GM21576 (cell line): ENCODE measurements around the gene F2RL1.
"Not testable (repeated sequence)": the region's sequence is repeated elsewhere in the genome, so short reads cannot be mapped to it uniquely, and the experiment has no call there.

Experiments
- ATAC-seq: cut with Tn5 transposase; IDR thresholded peaks from one replicate; pipeline ENCODE4 v1.9.1; 2021; ENCODE audit warnings: mild to moderate bottlenecking, moderate library complexity; ENCODE audit not compliant: unreplicated experiment

The F2RL1 gene, protein sequence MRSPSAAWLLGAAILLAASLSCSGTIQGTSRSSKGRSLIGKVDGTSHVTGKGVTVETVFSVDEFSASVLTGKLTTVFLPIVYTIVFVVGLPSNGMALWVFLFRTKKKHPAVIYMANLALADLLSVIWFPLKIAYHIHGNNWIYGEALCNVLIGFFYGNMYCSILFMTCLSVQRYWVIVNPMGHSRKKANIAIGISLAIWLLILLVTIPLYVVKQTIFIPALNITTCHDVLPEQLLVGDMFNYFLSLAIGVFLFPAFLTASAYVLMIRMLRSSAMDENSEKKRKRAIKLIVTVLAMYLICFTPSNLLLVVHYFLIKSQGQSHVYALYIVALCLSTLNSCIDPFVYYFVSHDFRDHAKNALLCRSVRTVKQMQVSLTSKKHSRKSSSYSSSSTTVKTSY

DNA sequence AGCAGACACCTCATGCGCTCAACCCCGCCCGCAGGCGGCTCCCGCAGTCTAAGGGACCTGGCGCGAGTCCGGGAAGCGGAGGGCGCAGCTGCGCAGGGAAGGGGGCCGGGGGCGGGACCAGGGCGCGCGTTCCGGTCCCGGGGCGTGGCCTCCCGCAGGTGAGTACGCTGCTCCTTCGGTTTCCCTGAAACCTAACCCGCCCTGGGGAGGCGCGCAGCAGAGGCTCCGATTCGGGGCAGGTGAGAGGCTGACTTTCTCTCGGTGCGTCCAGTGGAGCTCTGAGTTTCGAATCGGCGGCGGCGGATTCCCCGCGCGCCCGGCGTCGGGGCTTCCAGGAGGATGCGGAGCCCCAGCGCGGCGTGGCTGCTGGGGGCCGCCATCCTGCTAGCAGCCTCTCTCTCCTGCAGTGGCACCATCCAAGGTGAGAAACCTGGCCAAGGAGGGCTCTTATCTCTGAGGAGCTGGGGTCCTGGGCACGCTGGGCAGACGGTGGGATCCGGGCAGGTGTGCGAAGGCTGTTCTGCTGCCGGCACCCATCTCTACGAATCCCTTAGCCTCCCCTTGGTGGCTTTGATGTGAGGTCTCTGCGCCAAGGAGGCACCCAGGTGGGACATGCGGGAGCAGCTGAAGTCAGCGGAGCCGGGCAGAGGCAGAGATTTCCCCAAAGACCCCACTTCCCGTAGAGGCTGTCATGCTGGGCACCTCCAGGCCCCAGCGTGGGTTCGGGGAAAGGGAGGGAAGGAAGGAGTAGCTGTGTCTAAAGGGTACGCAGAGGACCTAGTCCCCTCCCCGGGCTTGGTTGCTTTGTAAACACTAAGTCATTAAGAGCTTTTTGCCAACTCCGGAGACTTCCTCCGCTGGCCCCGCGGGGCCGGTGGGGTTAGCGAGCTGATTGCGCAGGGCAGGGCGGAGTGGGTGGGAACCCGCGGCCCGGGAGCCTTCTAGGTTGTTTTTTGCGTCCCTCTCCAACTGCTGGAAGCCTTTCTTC, at the start of gene F2RL1:
TSS of gene F2RL1 (plus strand) at position 187 of the 988 bp plus-strand sequence. CDS start at position 340, 153 bp downstream.
- no peak for ATAC-seq

GRCh38 chr5:76771041-76771440, 47.8 kb upstream of the F2RL1 start:
- not testable (repeated sequence) for ATAC-seq

- ATAC-seq = no peak
Observed at GRCh38 chr5:76771705-76772405, 47.0 kb upstream of the F2RL1 start.

- ATAC-seq = no peak
Observed at GRCh38 chr5:76775921-76776320, 42.9 kb upstream of the F2RL1 start.

DNA sequence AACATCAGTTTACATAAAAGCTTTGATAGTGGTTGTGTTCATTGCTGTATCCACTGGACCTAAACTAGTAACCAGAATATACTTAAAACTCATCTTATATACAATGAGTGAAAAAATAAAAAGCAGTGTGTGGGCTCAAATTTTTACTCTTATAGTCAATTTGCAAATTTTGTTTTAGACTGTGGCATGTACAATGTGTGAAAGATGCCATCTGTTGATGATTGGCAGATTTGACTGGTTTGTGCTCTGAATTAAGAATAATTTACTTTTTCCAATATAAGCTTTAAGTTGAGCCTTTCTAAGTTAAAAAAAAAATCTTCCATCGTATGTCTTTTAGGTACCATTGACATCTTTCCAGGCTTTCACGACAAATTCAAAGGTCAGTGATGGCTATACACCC, 42.4 kb upstream of the F2RL1 start:
- ATAC-seq = no peak

DNA sequence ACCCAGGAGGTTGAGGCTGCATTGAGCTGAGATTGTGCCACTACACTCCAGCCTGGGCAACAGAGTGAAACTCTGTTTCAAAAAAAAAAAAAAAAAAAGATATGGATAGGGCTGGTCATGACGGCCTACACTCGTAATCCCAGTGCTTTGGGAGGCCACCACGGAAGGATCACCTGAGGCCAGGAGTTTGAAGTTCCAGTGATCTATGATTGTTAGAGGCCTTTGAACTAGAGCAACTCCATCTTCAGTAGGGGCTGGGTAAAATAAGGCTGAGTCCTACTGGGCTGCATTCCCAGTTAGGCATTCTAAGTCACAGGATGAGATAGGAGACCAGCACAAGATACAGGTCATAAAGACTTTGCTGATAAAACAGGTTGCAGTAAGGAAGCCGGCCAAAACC, 38.2 kb upstream of the F2RL1 start:
- ATAC-seq = not testable (repeated sequence)

DNA sequence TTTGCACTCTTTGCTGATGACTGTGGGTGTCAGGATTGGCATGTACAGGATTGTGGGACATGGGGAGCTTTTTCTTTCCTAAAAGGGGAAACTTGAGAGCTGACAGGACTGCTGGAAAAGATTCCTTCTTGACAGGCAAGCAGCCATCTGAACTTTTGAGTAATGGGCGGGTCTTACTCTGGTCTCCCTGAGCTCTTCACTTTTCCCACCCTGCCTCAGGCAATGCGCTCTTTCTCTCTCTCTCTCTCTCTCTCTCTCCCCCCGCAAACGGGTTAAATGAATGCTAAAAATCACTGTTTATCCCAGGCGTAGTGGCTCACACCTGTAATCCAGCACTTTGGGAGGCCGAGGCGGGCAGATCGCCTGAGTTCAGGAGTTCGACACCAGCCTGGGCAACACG, 37.1 kb upstream of the F2RL1 start:
- ATAC-seq = no peak

GRCh38 chr5:76782444-76782843, 36.4 kb upstream of the F2RL1 start:
- ATAC-seq = no peak

- no peak for ATAC-seq
Observed at GRCh38 chr5:76787237-76787636, 31.6 kb upstream of the F2RL1 start.

- ATAC-seq = no peak
Observed at GRCh38 chr5:76788362-76788761, 30.5 kb upstream of the F2RL1 start.

DNA sequence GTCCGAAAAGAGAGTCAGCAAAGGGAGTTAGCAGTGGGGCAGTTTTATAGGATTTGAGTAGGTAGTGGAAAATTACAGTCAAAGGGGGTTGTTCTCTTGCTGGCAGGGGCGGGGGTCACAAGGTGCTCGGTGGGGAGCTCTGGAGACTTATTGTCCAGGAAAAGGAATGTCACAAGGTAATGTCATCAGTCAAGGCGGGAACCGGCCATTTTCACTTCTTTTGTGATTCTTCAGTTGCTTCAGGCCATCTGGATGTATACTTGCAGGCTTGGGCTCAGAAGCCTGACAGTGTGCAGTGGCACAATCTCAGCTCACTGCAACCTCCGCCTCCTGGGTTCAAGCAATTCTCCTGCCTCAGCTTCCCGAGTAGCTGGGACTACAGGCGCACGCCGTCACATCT, 29.6 kb upstream of the F2RL1 start:
- ATAC-seq = not testable (repeated sequence)

GRCh38 chr5:76789991-76790581, 28.7 kb upstream of the F2RL1 start:
- ATAC-seq = no peak

- ATAC-seq = no peak
Observed at GRCh38 chr5:76790632-76791290, 28.1 kb upstream of the F2RL1 start.

GRCh38 chr5:76791461-76791860, 27.4 kb upstream of the F2RL1 start:
- no peak for ATAC-seq

DNA sequence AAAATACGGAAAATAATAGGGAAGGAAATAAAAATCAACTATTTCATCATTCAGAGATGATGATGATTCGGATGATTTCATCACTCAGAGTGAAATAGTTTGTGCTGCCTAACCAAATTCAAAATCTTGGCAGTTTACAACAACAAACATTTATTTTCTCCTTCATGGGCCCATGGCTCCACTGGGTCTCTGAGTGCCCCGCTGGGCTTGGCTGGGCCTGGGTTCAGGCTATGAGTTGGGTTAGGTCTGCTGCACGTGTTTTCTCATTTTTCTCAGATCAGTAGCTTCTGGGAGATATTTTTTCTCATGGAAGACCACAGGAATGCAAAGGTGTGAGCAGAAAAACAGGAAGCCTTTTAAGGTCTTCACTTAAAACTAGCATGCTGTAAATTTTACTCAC, 24.0 kb upstream of the F2RL1 start:
- ATAC-seq = no peak

- no peak for ATAC-seq
Observed at GRCh38 chr5:76799588-76799987, 19.2 kb upstream of the F2RL1 start.

DNA sequence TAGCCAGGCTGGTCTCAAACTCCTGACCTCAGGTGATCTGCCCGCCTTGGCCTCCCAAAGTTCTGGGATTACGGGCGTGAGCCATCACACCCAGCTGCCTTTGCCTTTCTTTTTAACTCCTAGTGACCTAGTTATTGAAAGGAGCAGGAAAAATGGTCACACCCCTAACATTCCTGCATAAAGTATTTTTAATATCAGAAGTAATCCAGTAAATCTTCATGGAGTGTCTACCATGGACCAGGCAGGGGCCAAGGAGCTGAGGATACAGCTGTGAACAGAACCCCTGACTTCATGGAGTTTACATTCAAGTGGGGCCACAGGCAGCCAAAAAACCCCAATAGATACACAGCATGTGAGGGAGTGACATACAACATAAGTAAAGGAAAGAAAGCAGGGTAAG, 18.3 kb upstream of the F2RL1 start:
- ATAC-seq = no peak

- ATAC-seq = no peak
Observed at GRCh38 chr5:76801159-76801802, 17.5 kb upstream of the F2RL1 start.

GRCh38 chr5:76801803-76802195, 17.0 kb upstream of the F2RL1 start:
- ATAC-seq = no peak

DNA sequence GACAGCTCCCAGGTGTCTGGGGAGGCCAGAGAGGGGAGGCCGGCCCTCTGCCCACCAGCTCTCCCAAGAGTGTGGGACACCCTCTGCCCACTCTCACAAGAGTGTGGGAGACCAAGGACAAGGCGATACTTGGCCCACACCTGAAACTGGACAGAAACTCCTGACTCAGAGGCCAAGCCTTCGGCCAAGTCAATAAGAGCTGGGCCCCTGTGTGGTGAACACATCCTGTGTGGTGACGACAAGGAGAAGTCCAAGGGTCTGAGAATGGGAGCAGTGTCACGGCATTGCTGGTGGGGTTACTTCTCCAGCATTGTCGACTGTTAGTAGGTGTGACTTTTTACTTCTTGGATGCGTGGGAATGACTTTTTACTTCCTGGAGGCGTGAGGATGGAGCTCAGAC, 14.6 kb upstream of the F2RL1 start:
- ATAC-seq = no peak
